Measurements from ENCODE around the gene NPAS3.

NPAS3 gene

DNA sequence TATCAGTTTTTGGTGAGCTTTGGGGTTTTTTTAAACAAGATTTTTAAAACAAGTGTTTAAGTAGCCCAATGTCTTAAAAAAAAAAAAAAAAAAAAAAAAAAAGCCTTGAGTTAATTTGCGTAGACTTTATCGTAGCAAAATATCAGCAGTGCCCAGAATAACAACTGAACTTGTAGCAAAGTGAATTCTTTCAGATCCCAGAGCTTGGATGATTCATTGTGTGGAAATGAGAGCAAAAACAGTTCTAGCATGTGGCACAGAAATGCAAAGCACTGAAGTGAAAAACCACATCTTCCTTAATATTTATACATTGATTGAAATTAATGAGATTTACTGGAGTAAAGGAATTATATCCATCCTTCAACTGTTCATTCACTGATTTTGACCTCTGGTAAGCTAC, 754.1 kb downstream of the NPAS3 start:
- 61 to 81% methylated on average over 2 of the region's 2 CpGs for WGBS, 2 experiments

GRCh38 chr14:33693237-33693636, 754.6 kb downstream of the NPAS3 start:
- H3K36me3 ChIP-seq (ENCODE audit: control insufficient read depth, insufficient read depth, low read length), result no peaks in the 10 kb centered on the region
- WGBS, 2 experiments, result 93% methylated on average over 4 of the region's 4 CpGs
- H3K4me3 ChIP-seq (ENCODE audit: insufficient read depth, low read depth, low read length), result no peak overlapping the region
- H3K9me3 ChIP-seq (ENCODE audit: control insufficient read depth, low read length), result no peaks in the 10 kb centered on the region
- no peaks in the 10 kb centered on the region for H3K4me1 ChIP-seq (ENCODE audit: control insufficient read depth, insufficient read depth, low read length)
- no peaks in the 10 kb centered on the region for H3K27me3 ChIP-seq (ENCODE audit: control insufficient read depth, insufficient read depth, low read length, poor library complexity, severe bottlenecking)
- H3K27ac ChIP-seq (ENCODE audit: insufficient read depth, low read depth, low read length, poor library complexity, severe bottlenecking), result no peak overlapping the region

More for the DNA sequence above, 754.1 kb downstream of the NPAS3 start:
- Histone ChIP-seq H3K27me3 (ENCODE audit: control insufficient read depth, insufficient read depth, low read length, poor library complexity, severe bottlenecking) (no peaks in the 10 kb centered on the region), H3K4me1 (ENCODE audit: control insufficient read depth, insufficient read depth, low read length) (no peaks in the 10 kb centered on the region), H3K27ac (ENCODE audit: insufficient read depth, low read depth, low read length, poor library complexity, severe bottlenecking) (no peak overlapping the region), H3K9me3 (ENCODE audit: control insufficient read depth, low read length) (no peaks in the 10 kb centered on the region), H3K4me3 (ENCODE audit: insufficient read depth, low read depth, low read length) (no peak overlapping the region), H3K36me3 (ENCODE audit: control insufficient read depth, insufficient read depth, low read length) (no peaks in the 10 kb centered on the region)

- Histone ChIP-seq H3K4me1 (ENCODE audit: control insufficient read depth, insufficient read depth, low read length) (no peaks in the 10 kb centered on the region), H3K27ac (ENCODE audit: insufficient read depth, low read depth, low read length, poor library complexity, severe bottlenecking) (no peak overlapping the region), H3K36me3 (ENCODE audit: control insufficient read depth, insufficient read depth, low read length) (no peaks in the 10 kb centered on the region), H3K27me3 (ENCODE audit: control insufficient read depth, insufficient read depth, low read length, poor library complexity, severe bottlenecking) (no peaks in the 10 kb centered on the region), H3K4me3 (ENCODE audit: insufficient read depth, low read depth, low read length) (no peak overlapping the region), H3K9me3 (ENCODE audit: control insufficient read depth, low read length) (no peaks in the 10 kb centered on the region)
- 97 to 98% methylated on average over 8 of the region's 9 CpGs for WGBS, 2 experiments
These were observed 757.5 kb downstream of the NPAS3 start for GRCh38 chr14:33696165-33696564.

DNA sequence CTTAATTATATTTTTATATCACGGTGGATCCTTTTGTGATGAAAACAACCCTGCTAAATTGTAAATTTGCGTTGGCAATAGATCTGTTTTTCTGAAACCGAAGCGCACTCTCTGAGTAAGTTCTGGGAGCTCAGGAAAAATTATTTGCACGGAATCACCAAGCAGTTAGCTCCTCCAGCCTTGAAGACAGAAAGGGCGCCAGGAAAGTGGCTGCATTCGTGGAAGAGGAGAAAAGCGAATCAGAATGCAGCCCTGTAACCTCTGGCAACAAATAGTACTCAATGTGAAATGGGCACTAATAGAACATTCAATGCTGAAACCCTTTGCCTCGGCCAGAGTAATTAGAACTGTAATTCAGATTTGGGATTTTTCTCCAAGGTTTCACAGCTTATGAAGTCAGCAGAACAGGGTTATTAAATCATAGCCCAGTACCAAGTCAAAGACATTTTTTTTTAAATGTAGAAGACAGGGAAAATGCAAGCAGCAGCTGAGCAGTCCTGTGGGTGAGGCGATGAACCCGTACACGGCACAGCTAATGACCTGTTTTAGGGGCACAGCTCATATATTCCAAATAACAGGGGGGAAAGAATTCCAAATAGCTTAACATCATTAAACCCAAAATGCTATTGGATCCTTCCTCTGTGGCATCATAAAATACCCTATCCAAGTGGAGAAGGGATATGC, 760.8 kb downstream of the NPAS3 start:
- Histone ChIP-seq H3K4me3 (ENCODE audit: insufficient read depth, low read depth, low read length) (no peak overlapping the region), H3K9me3 (ENCODE audit: control insufficient read depth, low read length) (no peaks in the 10 kb centered on the region), H3K4me1 (ENCODE audit: control insufficient read depth, insufficient read depth, low read length) (no peaks in the 10 kb centered on the region), H3K27me3 (ENCODE audit: control insufficient read depth, insufficient read depth, low read length, poor library complexity, severe bottlenecking) (no peaks in the 10 kb centered on the region), H3K36me3 (ENCODE audit: control insufficient read depth, insufficient read depth, low read length) (no peaks in the 10 kb centered on the region), H3K27ac (ENCODE audit: insufficient read depth, low read depth, low read length, poor library complexity, severe bottlenecking) (no peak overlapping the region)
- WGBS, 2 experiments, result 92 to 94% methylated on average over 12 of the region's 12 CpGs

DNA sequence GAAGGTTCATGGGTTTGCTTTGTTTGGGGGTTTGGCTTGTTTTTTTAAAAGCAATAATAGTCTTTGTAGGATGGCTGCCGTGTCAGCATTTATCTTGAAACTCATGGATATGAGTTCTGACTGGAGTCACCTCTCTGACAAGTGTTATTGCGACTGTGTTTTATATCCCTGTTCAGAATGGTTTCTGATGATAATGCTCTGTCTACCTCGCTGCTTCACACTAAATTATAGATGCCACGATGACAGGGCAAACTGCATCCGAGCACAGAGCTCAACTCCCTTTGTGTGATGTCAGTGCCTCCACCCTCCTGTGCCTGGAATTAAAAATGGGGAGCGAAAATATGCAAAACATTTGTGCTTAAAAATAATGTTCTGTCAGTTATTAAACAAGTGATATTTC, 761.4 kb downstream of the NPAS3 start:
- H3K27ac ChIP-seq (ENCODE audit: insufficient read depth, low read depth, low read length, poor library complexity, severe bottlenecking), result no peak overlapping the region

DNA sequence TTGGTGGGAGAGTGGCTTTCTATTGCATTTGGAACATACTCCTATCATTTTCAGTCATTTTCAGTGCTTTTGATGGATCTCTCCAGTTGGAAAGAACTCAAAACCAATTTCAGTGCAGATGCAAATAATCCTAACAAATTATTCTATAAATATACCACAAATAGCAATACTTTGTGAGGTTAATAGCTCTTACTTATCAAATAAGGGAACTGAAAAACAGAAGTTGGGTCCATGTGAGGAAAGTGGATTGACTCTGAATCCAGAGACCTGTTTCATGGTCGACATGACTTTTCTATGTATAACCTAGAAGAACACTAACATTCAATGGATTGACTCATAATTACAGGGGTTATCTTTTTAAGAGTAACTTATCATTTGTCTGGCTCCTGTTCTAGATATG, 763.6 kb downstream of the NPAS3 start:
- Histone ChIP-seq H3K27me3 (ENCODE audit: control insufficient read depth, insufficient read depth, low read length, poor library complexity, severe bottlenecking) (no peaks in the 10 kb centered on the region), H3K4me1 (ENCODE audit: control insufficient read depth, insufficient read depth, low read length) (peaks cover 1% of the 10 kb centered on the region), H3K9me3 (ENCODE audit: control insufficient read depth, low read length) (no peaks in the 10 kb centered on the region), H3K4me3 (ENCODE audit: insufficient read depth, low read depth, low read length) (no peak overlapping the region), H3K27ac (ENCODE audit: insufficient read depth, low read depth, low read length, poor library complexity, severe bottlenecking) (no peak overlapping the region), H3K36me3 (ENCODE audit: control insufficient read depth, insufficient read depth, low read length) (no peaks in the 10 kb centered on the region)
- WGBS, 2 experiments, result 80 to 86% methylated on average over 1 of the region's 1 CpG

More for the DNA sequence above, 761.4 kb downstream of the NPAS3 start:
- WGBS, 2 experiments, result 92 to 96% methylated on average over 6 of the region's 6 CpGs
- no peaks in the 10 kb centered on the region for H3K9me3 ChIP-seq (ENCODE audit: control insufficient read depth, low read length)
- no peaks in the 10 kb centered on the region for H3K36me3 ChIP-seq (ENCODE audit: control insufficient read depth, insufficient read depth, low read length)
- H3K27me3 ChIP-seq (ENCODE audit: control insufficient read depth, insufficient read depth, low read length, poor library complexity, severe bottlenecking), result no peaks in the 10 kb centered on the region
- no peaks in the 10 kb centered on the region for H3K4me1 ChIP-seq (ENCODE audit: control insufficient read depth, insufficient read depth, low read length)
- H3K4me3 ChIP-seq (ENCODE audit: insufficient read depth, low read depth, low read length), result no peak overlapping the region

- no peak overlapping the region for H3K27ac ChIP-seq (ENCODE audit: insufficient read depth, low read depth, low read length, poor library complexity, severe bottlenecking)
- H3K4me1 ChIP-seq (ENCODE audit: control insufficient read depth, insufficient read depth, low read length), result peaks cover 9% of the 10 kb centered on the region
- no peaks in the 10 kb centered on the region for H3K36me3 ChIP-seq (ENCODE audit: control insufficient read depth, insufficient read depth, low read length)
- WGBS, 2 experiments, result 96 to 98% methylated on average over 2 of the region's 2 CpGs
- no peaks in the 10 kb centered on the region for H3K27me3 ChIP-seq (ENCODE audit: control insufficient read depth, insufficient read depth, low read length, poor library complexity, severe bottlenecking)
- no peaks in the 10 kb centered on the region for H3K9me3 ChIP-seq (ENCODE audit: control insufficient read depth, low read length)
- H3K4me3 ChIP-seq (ENCODE audit: insufficient read depth, low read depth, low read length), result no peak overlapping the region
These were observed 765.8 kb downstream of the NPAS3 start for GRCh38 chr14:33704481-33704880.

- Histone ChIP-seq H3K27me3 (ENCODE audit: control insufficient read depth, insufficient read depth, low read length, poor library complexity, severe bottlenecking) (no peaks in the 10 kb centered on the region), H3K27ac (ENCODE audit: insufficient read depth, low read depth, low read length, poor library complexity, severe bottlenecking) (no peak overlapping the region), H3K9me3 (ENCODE audit: control insufficient read depth, low read length) (no peaks in the 10 kb centered on the region), H3K4me1 (ENCODE audit: control insufficient read depth, insufficient read depth, low read length) (peaks cover 9% of the 10 kb centered on the region), H3K4me3 (ENCODE audit: insufficient read depth, low read depth, low read length) (no peak overlapping the region), H3K36me3 (ENCODE audit: control insufficient read depth, insufficient read depth, low read length) (no peaks in the 10 kb centered on the region)
- 90 to 92% methylated on average over 7 of the region's 7 CpGs for WGBS, 2 experiments
These were observed 766.8 kb downstream of the NPAS3 start for GRCh38 chr14:33705490-33705889.

DNA sequence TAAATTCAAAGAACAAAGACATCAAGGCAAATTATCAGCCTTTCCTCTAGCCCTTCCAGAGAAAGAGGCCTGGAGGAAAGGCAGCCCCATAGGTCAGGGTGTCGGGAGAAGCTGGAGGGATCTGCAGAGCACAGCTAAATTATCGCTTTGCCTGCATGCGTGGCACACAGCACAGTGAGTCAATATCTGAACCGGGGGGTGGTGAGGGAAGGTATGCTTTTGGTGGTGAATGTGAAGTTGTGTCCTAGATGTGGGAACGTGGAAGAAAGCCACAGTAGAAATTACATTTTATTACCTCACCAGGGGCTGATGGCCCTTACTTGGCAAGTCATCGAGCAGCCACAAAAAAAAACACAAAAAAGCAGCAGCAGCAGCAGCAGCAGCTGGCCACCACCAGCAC, 769.0 kb downstream of the NPAS3 start:
- H3K27me3 ChIP-seq (ENCODE audit: control insufficient read depth, insufficient read depth, low read length, poor library complexity, severe bottlenecking), result no peaks in the 10 kb centered on the region
- no peak overlapping the region for H3K27ac ChIP-seq (ENCODE audit: insufficient read depth, low read depth, low read length, poor library complexity, severe bottlenecking)
- H3K36me3 ChIP-seq (ENCODE audit: control insufficient read depth, insufficient read depth, low read length), result no peaks in the 10 kb centered on the region
- H3K4me1 ChIP-seq (ENCODE audit: control insufficient read depth, insufficient read depth, low read length), result peaks cover 16% of the 10 kb centered on the region
- WGBS, 2 experiments, result 89 to 93% methylated on average over 5 to 6 of the region's 6 CpGs
- H3K9me3 ChIP-seq (ENCODE audit: control insufficient read depth, low read length), result no peaks in the 10 kb centered on the region
- H3K4me3 ChIP-seq (ENCODE audit: insufficient read depth, low read depth, low read length), result no peak overlapping the region

- Histone ChIP-seq H3K9me3 (ENCODE audit: control insufficient read depth, low read length) (no peaks in the 10 kb centered on the region), H3K4me3 (ENCODE audit: insufficient read depth, low read depth, low read length) (no peak overlapping the region), H3K27ac (ENCODE audit: insufficient read depth, low read depth, low read length, poor library complexity, severe bottlenecking) (no peak overlapping the region), H3K27me3 (ENCODE audit: control insufficient read depth, insufficient read depth, low read length, poor library complexity, severe bottlenecking) (no peaks in the 10 kb centered on the region), H3K4me1 (ENCODE audit: control insufficient read depth, insufficient read depth, low read length) (peaks cover 16% of the 10 kb centered on the region), H3K36me3 (ENCODE audit: control insufficient read depth, insufficient read depth, low read length) (no peaks in the 10 kb centered on the region)
- WGBS, 2 experiments, result 92 to 93% methylated on average over 4 of the region's 4 CpGs
These were observed 770.6 kb downstream of the NPAS3 start for GRCh38 chr14:33709283-33709682.

DNA sequence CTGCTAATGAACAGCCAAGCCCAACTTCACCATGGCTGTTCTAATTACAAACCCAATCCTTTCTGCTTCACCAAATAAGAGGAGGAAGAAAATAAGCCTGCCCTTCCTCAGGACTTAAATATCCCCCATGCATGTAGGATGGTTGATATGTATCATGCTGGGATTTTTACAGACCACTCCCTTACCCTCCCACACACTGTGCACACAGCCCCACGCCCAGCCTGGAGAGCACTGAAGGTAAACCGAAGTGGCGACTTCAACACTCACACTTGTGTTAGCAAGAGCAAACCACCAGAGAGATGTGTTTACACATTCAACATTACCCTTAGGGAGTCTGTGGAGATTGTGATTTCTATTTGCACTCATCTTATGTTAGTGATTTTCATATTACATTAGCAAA, 771.0 kb downstream of the NPAS3 start:
- no peak overlapping the region for H3K27ac ChIP-seq (ENCODE audit: insufficient read depth, low read depth, low read length, poor library complexity, severe bottlenecking)
- H3K36me3 ChIP-seq (ENCODE audit: control insufficient read depth, insufficient read depth, low read length), result no peaks in the 10 kb centered on the region
- WGBS, 2 experiments, result 94 to 96% methylated on average over 3 of the region's 3 CpGs
- H3K9me3 ChIP-seq (ENCODE audit: control insufficient read depth, low read length), result no peaks in the 10 kb centered on the region
- H3K27me3 ChIP-seq (ENCODE audit: control insufficient read depth, insufficient read depth, low read length, poor library complexity, severe bottlenecking), result no peaks in the 10 kb centered on the region
- peaks cover 16% of the 10 kb centered on the region for H3K4me1 ChIP-seq (ENCODE audit: control insufficient read depth, insufficient read depth, low read length)
- H3K4me3 ChIP-seq (ENCODE audit: insufficient read depth, low read depth, low read length), result no peak overlapping the region

Measured in ectodermal cell (in vitro differentiated cells).